ENCODE measurements around the gene MMP10. TPM values are rescaled to one million over a fixed set of nuclear protein-coding genes. Genes with fewer than 3 reads are reported as not detected.

Gene MMP10
- polyA plus RNA-seq, 1 of the 3 experiments (the other 2 are of a cell fraction), result 1.4 TPM

- H3K27ac ChIP-seq (ENCODE audit: low read depth in 2 of 2, low read length in 1 of 2), result no peak overlapping the region
- no peaks in the 10 kb centered on the region for H4K20me1 ChIP-seq (ENCODE audit: insufficient read depth)
- peaks cover 3% of the 10 kb centered on the region for H3F3A ChIP-seq (replicated peaks; ENCODE audit: insufficient read depth)
- H3K27me3 ChIP-seq (ENCODE audit: insufficient read depth), result no peaks in the 10 kb centered on the region; the same call in 1 of the 2 replicates
- CTCF ChIA-PET, result no interaction called here
- H3K4me3 ChIP-seq (ENCODE audit: low read depth in 2 of 2, low read length in 1 of 2), result no peak overlapping the region
- no peak overlapping the region for H2AFZ ChIP-seq (ENCODE audit: low read depth)
- POLR2A ChIA-PET, result no interaction called here
- H3K79me2 ChIP-seq (ENCODE audit: insufficient read depth), result no peaks in the 10 kb centered on the region
- TF ChIP-seq CHD2 (IDR thresholded peaks at IDR 0.05; ENCODE audit: low read length, partially characterized antibody) (no peak), POLR2AphosphoS5 (IDR thresholded peaks at IDR 0.05; ENCODE audit: low read depth, low read length) (no peak), TCF12 (IDR thresholded peaks at IDR 0.05) (no peak), RCOR1 (IDR thresholded peaks at IDR 0.05; ENCODE audit: low read length) (no peak), MAX (IDR thresholded peaks at IDR 0.05; ENCODE audit: low read depth) (no peak), GABPA (IDR thresholded peaks at IDR 0.05; ENCODE audit: low read depth) (no peak), EZH2phosphoT487 (IDR thresholded peaks at IDR 0.05; ENCODE audit: borderline replicate concordance, low read depth) (no peak), USF2 (IDR thresholded peaks at IDR 0.05; ENCODE audit: borderline replicate concordance, low read depth, low read length) (no peak), RFX5 (IDR thresholded peaks at IDR 0.05; ENCODE audit: low read length) (no peak), ELF1 (IDR thresholded peaks at IDR 0.05) (no peak), FOXM1 (IDR thresholded peaks at IDR 0.05; ENCODE audit: low read depth) (no peak), RAD21 (IDR thresholded peaks at IDR 0.05; ENCODE audit: low read length) (no peak), MXI1 (IDR thresholded peaks at IDR 0.05; ENCODE audit: low read depth, low read length) (no peak), SMC3 (IDR thresholded peaks at IDR 0.05; ENCODE audit: low read depth, low read length) (no peak), GATA2 (CRISPR knock-in tag; IDR thresholded peaks at IDR 0.05) (no peak), FOXJ3 (CRISPR knock-in tag; IDR thresholded peaks at IDR 0.05) (no peak), ZBTB33 (IDR thresholded peaks at IDR 0.05; ENCODE audit: borderline replicate concordance, low read depth) (no peak)
- no peaks in the 10 kb centered on the region for H3K36me3 ChIP-seq (replicated peaks in 1 of 2; ENCODE audit: control insufficient read depth in 1 of 2, insufficient read depth in 2 of 2, low read length in 1 of 2)
- H3K9me3 ChIP-seq, result no peaks in the 10 kb centered on the region
- no peak overlapping the region for H3K9ac ChIP-seq
- DNase-seq, result no peak
- H3K4me1 ChIP-seq (ENCODE audit: control insufficient read depth in 1 of 2, insufficient read depth in 2 of 2, low read depth in 1 of 2, low read length in 1 of 2), result no peaks in the 10 kb centered on the region
- no peaks in the 10 kb centered on the region for H3K9me2 ChIP-seq
- H3K4me2 ChIP-seq, result no peak overlapping the region
Observed at GRCh38 chr11:102722821-102723220, 57.6 kb downstream of the MMP10 start.

Other genes starting within 250 kb of the MMP10 start
- gene MMP7, start 249.9 kb downstream of the MMP10 start, polyA plus RNA-seq (2012; rRNA removed), result 0.13 and 0.36 TPM in 2 replicates
- not detected in 2 replicates for gene MMP20, start 155.3 kb downstream of the MMP10 start, polyA plus RNA-seq (2012; rRNA removed)
- not detected in 2 replicates for gene MMP27, start 74.9 kb downstream of the MMP10 start, polyA plus RNA-seq (2012; rRNA removed)
- gene MMP8, start 55.7 kb downstream of the MMP10 start, polyA plus RNA-seq (2012; rRNA removed), result 0.07 TPM in 1 of 2 replicates, not detected in the other
- 5.9 and 6.5 TPM in 2 replicates for gene MMP1, start 17.5 kb upstream of the MMP10 start, polyA plus RNA-seq (2012; rRNA removed)
- gene MMP3, start 63.0 kb upstream of the MMP10 start, polyA plus RNA-seq (2012; rRNA removed), result 39.3 and 48.4 TPM in 2 replicates
- 2.0 and 2.8 TPM in 2 replicates for gene MMP12, start 94.4 kb upstream of the MMP10 start, polyA plus RNA-seq (2012; rRNA removed)
- 0.12 and 0.15 TPM in 2 replicates for gene MMP13, start 175.1 kb upstream of the MMP10 start, polyA plus RNA-seq (2012; rRNA removed)

Data from SK-N-SH (cell line).